HepG2 (cell line): ENCODE measurements around the gene TXNDC12. TPM values are rescaled to one million over a fixed set of nuclear protein-coding genes. Genes with fewer than 3 reads are reported as not detected.

Experiments used
- EEA1 ChIP-seq: sonication (generic); formaldehyde crosslinking; IDR thresholded peaks from 2 replicates; pipeline ENCODE4 v1.5.1; 2020; ENCODE audit warnings: mild to moderate bottlenecking, missing genetic modification reagents, borderline replicate concordance
- HCFC1 ChIP-seq: fragments of 150-350 bp; IDR thresholded peaks from 2 replicates; pipeline ENCODE4 v1.6.1; 2014; ENCODE audit warnings: low read depth, low read length
- MYNN ChIP-seq: sonication (generic); formaldehyde crosslinking; IDR thresholded peaks from 2 replicates; pipeline ENCODE4 v1.4.0; 2020; ENCODE audit warnings: mild to moderate bottlenecking, low read depth, missing genetic modification reagents
- NCOA2 ChIP-seq: sonication (generic); formaldehyde crosslinking; IDR thresholded peaks from 2 replicates; pipeline ENCODE4 v1.8.0; 2022; ENCODE audit warnings: inconsistent platforms
- NCOA5 ChIP-seq: sonication (generic); formaldehyde crosslinking; IDR thresholded peaks from 2 replicates; pipeline ENCODE4 v1.4.0; 2020; ENCODE audit warnings: missing genetic modification reagents
- NR2C2 ChIP-seq: sonication (generic); formaldehyde crosslinking; IDR thresholded peaks from 2 replicates; pipeline ENCODE4 v1.4.0; 2020; ENCODE audit warnings: missing genetic modification reagents, mild to moderate bottlenecking, moderate library complexity, borderline replicate concordance
- REPIN1 ChIP-seq: sonication (generic); formaldehyde crosslinking; IDR thresholded peaks from 2 replicates; pipeline ENCODE4 v1.8.0; 2022; ENCODE audit warnings: missing genetic modification reagents, low read depth, mild to moderate bottlenecking, borderline replicate concordance
- SP140L ChIP-seq: sonication (generic); formaldehyde crosslinking; IDR thresholded peaks from 2 replicates; pipeline ENCODE4 v1.4.0; 2020; ENCODE audit warnings: missing genetic modification reagents, borderline replicate concordance
- TFE3 ChIP-seq: IDR thresholded peaks from 2 replicates; pipeline ENCODE4 v1.6.1; 2016
- WIZ ChIP-seq: sonication (generic); formaldehyde crosslinking; IDR thresholded peaks from 2 replicates; pipeline ENCODE4 v1.5.1; 2020; ENCODE audit warnings: mild to moderate bottlenecking, missing genetic modification reagents
- ZIK1 ChIP-seq: sonication (generic); formaldehyde crosslinking; IDR thresholded peaks from 2 replicates; pipeline ENCODE4 v1.5.0; 2020; ENCODE audit warnings: mild to moderate bottlenecking, low read depth, missing genetic modification reagents, borderline replicate concordance
- ZKSCAN5 ChIP-seq: sonication (generic); formaldehyde crosslinking; IDR thresholded peaks from 2 replicates; pipeline ENCODE4 v1.5.1; 2020; ENCODE audit warnings: mild to moderate bottlenecking, missing genetic modification reagents
- ZNF142 ChIP-seq: sonication (generic); formaldehyde crosslinking; IDR thresholded peaks from 2 replicates; pipeline ENCODE4 v1.4.0; 2020; ENCODE audit warnings: missing genetic modification reagents
- ZNF160 ChIP-seq: sonication (generic); formaldehyde crosslinking; IDR thresholded peaks from 2 replicates; pipeline ENCODE4 v1.8.0; 2022; ENCODE audit warnings: mild to moderate bottlenecking, inconsistent platforms, missing genetic modification reagents
- ZNF326 ChIP-seq: sonication (generic); formaldehyde crosslinking; IDR thresholded peaks from 2 replicates; pipeline ENCODE4 v1.4.0; 2020; ENCODE audit warnings: missing genetic modification reagents, borderline replicate concordance
- ZNF33B ChIP-seq: sonication (generic); formaldehyde crosslinking; IDR thresholded peaks from 2 replicates; pipeline ENCODE4 v1.5.1; 2020; ENCODE audit warnings: mild to moderate bottlenecking, missing genetic modification reagents
- ZNF350 ChIP-seq: sonication (generic); formaldehyde crosslinking; IDR thresholded peaks from 2 replicates; pipeline ENCODE4 v1.4.0; 2020; ENCODE audit warnings: mild to moderate bottlenecking, low read depth, missing genetic modification reagents, borderline replicate concordance
- ZNF558 ChIP-seq: sonication (generic); formaldehyde crosslinking; IDR thresholded peaks from 2 replicates; pipeline ENCODE4 v1.9.0; 2022; ENCODE audit warnings: mild to moderate bottlenecking, missing genetic modification reagents, borderline replicate concordance
- ZNF883 ChIP-seq: sonication (generic); formaldehyde crosslinking; IDR thresholded peaks from 2 replicates; pipeline ENCODE4 v1.5.1; 2020; ENCODE audit warnings: mild to moderate bottlenecking, missing genetic modification reagents; ENCODE audit errors: not compliant biosample characterization
- polyA plus RNA-seq, 8 experiments: library from polyadenylated mRNA; depleted of rRNA in 3 of 8; stranded (reverse) in 7 of 8; unstranded in 1 of 8; fragments of >200 nt; fragmentation: Illumina TruSeq in 4 of 8; extraction: Trizol in 4 of 8; gene quantifications; 2 replicates each; pipeline versions ENCODE4 v1.2.1 to v1.2.3, GENCODE V29; 2011 to 2016; ENCODE audit warnings: low read depth in 4 of 8, missing spikeins in 1 of 8, mixed read lengths in 1 of 8; ENCODE audit not compliant: insufficient read depth in 1 of 8
- total RNA-seq, 5 experiments: library from RNA; depleted of rRNA; stranded (reverse); fragments of >200 nt; fragmentation: Illumina TruSeq; extraction: Trizol; gene quantifications; 2 replicates each; pipeline ENCODE4 v1.2.3, GENCODE V29; 2016; ENCODE audit warnings: low read depth in 1 of 5

TXNDC12 gene
- total and polyA plus RNA-seq, 2 of the 13 experiments (the other 11 are each of a cell fraction or from before 2014, with no cell fraction given), result 65.6 to 67.2 TPM

GRCh38 chr1:52055066-52055865 lies at the start of gene TXNDC12 (continued):
- TF ChIP-seq NR2C2 (CRISPR knock-in tag), result peak; percentile 46
- TF ChIP-seq HCFC1, result peak; percentile 19; the same call in 1 of the 2 replicates
- peak; percentile 41; the same call in 1 of the 2 replicates for TF ChIP-seq ZNF160 (CRISPR knock-in tag)
- no peak for TF ChIP-seq SP140L
- no peak; the same call in 1 of the 2 replicates for TF ChIP-seq MYNN (CRISPR knock-in tag)
- TF ChIP-seq EEA1, result no peak
- no peak for TF ChIP-seq TFE3 (CRISPR knock-in tag)
- TF ChIP-seq ZNF883, result peak; percentile 23
- 0 out of 2 replicates have a peak, but pooled peaks have one; percentile 18 for TF ChIP-seq WIZ
- TF ChIP-seq ZNF142 (CRISPR knock-in tag), result peak; percentile 11
- TF ChIP-seq NCOA2 (CRISPR knock-in tag), result peak; percentile 23; the same call in 1 of the 2 replicates
- peak; percentile 88; the same call in 1 of the 2 replicates for TF ChIP-seq ZIK1 (CRISPR knock-in tag)
- no peak for TF ChIP-seq ZNF326 (CRISPR knock-in tag)
- peak; percentile 83 for TF ChIP-seq ZNF350 (CRISPR knock-in tag)
- TF ChIP-seq NCOA5 (CRISPR knock-in tag), result no peak; the same call in 1 of the 2 replicates
- no peak for TF ChIP-seq ZKSCAN5 (CRISPR knock-in tag)
- TF ChIP-seq REPIN1, result no peak; the same call in 1 of the 2 replicates
- no peak for TF ChIP-seq ZNF558 (CRISPR knock-in tag)
- 0 out of 2 replicates have a peak, but pooled peaks have one; percentile 23 for TF ChIP-seq ZNF33B
